Bronchial epithelial cell (primary cell): ENCODE measurements around the gene DAB1. TPM values are rescaled to one million over a fixed set of nuclear protein-coding genes. Genes with fewer than 3 reads are reported as not detected.

Experiments used
- DNase-seq: peaks from one replicate; pipeline ENCODE4 v3.0.0-alpha.2; 2010; ENCODE audit warnings: low read depth
- FAIRE-seq: peaks from 2 replicates; lab custom pipeline; 2011; peaks lifted over from hg19 to GRCh38; lab: Jason Lieb, UNC
- H3K27me3 ChIP-seq: 2 replicates; pipeline ENCODE4 v1.5.1; 2011; ENCODE audit warnings: low read length; ENCODE audit not compliant: control insufficient read depth, insufficient read depth
- H3K36me3 ChIP-seq: 2 replicates; pipeline ENCODE4 v1.5.1; 2011; ENCODE audit warnings: low read length; ENCODE audit not compliant: control insufficient read depth, insufficient read depth
- H3K4me3 ChIP-seq: 2 replicates; pipeline ENCODE4 v1.5.1; 2011; ENCODE audit warnings: mild to moderate bottlenecking, low read depth, low read length, control low read depth
- total RNA-seq: library from RNA; depleted of rRNA; stranded (reverse); fragments of >200 nt; gene quantifications from 2 replicates; pipeline ENCODE4 v1.2.1, GENCODE V29; 2014
- TF ChIP-seq, protein P1 (sequence below): IDR thresholded peaks from 2 replicates; pipeline ENCODE4 v1.5.1; 2011; ENCODE audit warnings: mild to moderate bottlenecking, moderate library complexity, low read length, control low read depth, inconsistent platforms; ENCODE audit not compliant: insufficient read depth, severe bottlenecking

Gene DAB1
- total RNA-seq, 1 donor from 2014 or later: not detected

DNA sequence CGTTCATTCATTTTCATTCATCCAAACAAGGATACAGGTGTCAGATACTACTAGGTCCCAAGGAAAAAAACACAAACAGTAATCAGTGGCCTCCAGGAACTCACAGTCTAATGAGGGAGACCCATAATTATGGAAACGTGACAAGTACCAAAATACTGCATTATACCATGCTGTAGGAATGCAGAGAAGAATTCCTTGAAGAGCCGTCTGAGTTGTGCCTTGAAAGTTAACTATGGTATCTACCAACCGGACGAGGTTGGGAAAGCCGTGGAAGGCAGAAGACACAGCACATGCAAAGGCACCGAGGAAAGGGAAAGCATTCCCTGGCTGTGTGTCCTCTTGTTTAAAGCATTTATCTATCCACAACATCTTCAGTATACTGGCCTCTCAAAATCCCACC, 206.0 kb downstream of the DAB1 start:
- Histone ChIP-seq H3K27me3 (no peaks in the 10 kb centered on the region), H3K36me3 (no peaks in the 10 kb centered on the region), H3K4me3 (no peak overlapping the region)
- peak; percentile 23 for FAIRE-seq
- DNase-seq: no peak
- TF ChIP-seq, protein P1, sequence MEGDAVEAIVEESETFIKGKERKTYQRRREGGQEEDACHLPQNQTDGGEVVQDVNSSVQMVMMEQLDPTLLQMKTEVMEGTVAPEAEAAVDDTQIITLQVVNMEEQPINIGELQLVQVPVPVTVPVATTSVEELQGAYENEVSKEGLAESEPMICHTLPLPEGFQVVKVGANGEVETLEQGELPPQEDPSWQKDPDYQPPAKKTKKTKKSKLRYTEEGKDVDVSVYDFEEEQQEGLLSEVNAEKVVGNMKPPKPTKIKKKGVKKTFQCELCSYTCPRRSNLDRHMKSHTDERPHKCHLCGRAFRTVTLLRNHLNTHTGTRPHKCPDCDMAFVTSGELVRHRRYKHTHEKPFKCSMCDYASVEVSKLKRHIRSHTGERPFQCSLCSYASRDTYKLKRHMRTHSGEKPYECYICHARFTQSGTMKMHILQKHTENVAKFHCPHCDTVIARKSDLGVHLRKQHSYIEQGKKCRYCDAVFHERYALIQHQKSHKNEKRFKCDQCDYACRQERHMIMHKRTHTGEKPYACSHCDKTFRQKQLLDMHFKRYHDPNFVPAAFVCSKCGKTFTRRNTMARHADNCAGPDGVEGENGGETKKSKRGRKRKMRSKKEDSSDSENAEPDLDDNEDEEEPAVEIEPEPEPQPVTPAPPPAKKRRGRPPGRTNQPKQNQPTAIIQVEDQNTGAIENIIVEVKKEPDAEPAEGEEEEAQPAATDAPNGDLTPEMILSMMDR: no peak

DNA sequence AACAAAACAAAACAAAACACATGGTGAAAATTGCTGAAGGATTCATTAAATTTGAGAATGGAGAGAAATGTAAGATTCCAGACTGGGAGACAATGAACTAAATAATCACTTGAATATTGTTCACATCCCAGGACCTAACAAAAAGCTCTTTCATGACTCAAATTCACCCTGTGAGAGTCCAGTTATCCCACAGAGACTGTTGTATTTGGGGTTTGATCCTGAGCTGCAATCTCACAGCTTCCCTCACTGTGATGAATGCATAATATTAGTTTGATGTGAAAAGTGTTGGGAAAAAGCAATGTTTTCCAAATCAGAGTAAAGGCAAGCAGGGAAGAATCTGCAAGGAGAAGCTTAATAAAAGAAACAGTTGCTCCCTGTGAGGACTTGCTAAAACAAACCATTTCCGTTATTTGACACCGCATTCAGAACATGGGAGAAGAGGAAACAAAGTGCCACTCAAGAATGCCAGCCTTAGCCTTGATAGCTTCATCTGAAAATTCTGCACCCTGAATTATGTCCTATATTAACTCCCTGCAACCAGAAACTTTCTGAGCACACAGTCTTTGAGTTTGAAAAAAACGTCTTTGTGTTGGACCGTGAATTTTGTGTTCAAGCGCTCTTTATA, 208.8 kb downstream of the DAB1 start:
- H3K36me3 ChIP-seq: no peaks in the 10 kb centered on the region
- DNase-seq: peak; percentile 35
- no peak for FAIRE-seq
- TF ChIP-seq, protein P1: no peak
- H3K4me3 ChIP-seq: no peak overlapping the region
- H3K27me3 ChIP-seq: no peaks in the 10 kb centered on the region

DNA sequence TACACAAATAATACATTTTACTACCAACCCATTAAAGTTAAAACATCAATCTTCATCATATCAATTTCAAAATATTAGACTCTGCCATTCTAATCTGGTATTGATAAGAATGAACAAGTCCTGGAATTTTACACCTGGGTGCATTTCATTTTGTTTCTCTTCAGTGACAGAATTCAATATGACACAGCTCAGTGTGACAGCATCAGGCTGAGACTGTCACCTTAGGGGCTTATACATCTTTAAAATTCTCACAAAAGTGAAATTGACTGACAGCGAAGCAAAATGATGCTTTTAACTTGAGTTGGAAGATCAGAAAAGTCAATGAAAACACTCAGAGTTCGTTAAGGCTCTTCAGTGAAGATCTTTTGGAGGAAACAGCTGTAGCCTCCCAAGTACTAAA, 213.0 kb downstream of the DAB1 start:
- H3K36me3 ChIP-seq: no peaks in the 10 kb centered on the region
- TF ChIP-seq, protein P1: no peak
- no peak overlapping the region for H3K4me3 ChIP-seq
- peak; percentile 43 for FAIRE-seq
- no peak for DNase-seq
- H3K27me3 ChIP-seq: no peaks in the 10 kb centered on the region

DNA sequence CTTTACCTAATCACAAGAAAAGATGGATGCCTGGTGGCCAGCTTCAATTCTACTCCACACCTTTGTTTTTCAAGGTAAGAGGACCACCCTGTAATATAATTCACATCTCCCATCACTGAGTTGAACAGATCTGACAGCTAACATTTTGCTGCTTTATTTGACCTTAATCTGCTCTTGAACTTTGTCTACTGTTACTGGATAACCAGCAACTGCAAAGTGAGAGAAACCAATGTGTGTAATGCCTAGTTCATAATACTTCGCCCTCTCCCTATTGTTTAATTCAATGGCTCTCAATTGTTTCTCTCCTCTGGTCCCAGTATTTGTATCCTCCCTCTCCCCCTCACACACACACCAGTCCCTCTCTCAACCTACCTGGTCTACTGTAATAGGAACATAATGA, 214.4 kb downstream of the DAB1 start:
- TF ChIP-seq, protein P1: no peak
- no peak for FAIRE-seq
- H3K4me3 ChIP-seq: no peak overlapping the region
- H3K36me3 ChIP-seq: no peaks in the 10 kb centered on the region
- no peak for DNase-seq
- no peaks in the 10 kb centered on the region for H3K27me3 ChIP-seq

DNA sequence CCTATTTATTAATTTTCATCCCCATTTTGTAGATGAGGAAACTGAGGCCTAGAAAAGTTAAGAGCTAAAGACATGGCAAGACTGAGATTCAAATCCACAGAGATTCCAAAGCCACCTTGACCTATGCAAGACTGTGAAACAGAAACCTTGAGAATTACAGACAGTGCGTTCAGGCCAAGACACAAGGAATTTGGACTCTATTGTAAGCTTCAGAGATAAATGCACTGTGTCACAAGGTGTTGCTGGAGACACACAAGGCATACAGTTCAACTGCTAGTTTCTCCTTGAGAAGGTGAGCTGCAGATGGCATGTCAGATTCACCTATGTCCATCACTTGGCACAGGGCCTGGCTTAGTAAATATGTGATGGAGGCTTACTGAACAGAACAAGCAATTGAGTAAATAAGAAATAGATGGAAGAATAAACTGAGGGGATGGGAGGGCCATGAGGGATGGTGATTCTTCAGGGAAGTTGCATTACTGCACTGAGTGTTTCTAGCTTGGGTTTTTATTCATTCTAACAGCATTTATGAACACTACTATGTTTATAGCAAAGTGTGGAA, 215.0 kb downstream of the DAB1 start:
- no peaks in the 10 kb centered on the region for H3K36me3 ChIP-seq
- DNase-seq (no peak), FAIRE-seq (no peak)
- H3K4me3 ChIP-seq: no peak overlapping the region
- H3K27me3 ChIP-seq: no peaks in the 10 kb centered on the region
- TF ChIP-seq, protein P1: no peak
